Stimulated activated CD8-positive, alpha-beta memory T cell treated with anti-CD3 and anti-CD28 coated beads, Interleukin-7, amount 100 ng/mL, for 48 hours (primary cell): ENCODE measurements around the gene NAA50.

ENCODE experiments used
- DNase-seq, 2 donors: peaks; one replicate each; pipeline ENCODE4 v3.0.0-alpha.2; 2020; ENCODE audit warnings: low read depth in 1 of 2; ENCODE audit errors: extremely low read depth in 1 of 2

The NAA50 gene

DNA sequence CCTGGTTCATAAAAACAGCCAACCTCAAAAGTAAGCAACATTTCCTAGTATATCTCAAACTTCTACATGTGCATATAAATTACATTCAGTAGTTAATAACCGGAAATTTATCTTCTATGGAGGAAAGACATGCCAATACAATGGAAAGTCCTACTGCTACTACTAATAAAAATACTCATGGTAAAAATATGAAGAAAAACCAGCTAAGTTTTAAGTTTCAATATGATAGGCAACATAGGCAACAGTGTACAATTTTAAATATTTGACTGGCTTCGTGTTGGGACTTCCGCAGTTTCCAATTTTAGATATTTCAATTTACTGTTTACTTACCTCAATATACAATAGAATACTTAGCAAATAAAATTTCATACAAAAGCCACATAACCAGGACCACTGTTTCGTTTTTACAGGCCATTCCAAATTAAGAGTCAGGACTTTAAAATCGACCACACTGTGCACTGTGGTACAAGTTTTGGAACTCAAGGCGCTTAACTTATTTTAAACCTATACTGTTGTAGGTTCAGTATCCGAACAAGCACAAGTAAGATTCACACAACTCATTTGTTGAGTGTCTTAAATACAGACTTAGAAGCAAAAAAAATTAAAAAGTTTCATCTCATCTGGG is 2.9 kb downstream of the NAA50 start:
- DNase-seq, result no peak

DNA sequence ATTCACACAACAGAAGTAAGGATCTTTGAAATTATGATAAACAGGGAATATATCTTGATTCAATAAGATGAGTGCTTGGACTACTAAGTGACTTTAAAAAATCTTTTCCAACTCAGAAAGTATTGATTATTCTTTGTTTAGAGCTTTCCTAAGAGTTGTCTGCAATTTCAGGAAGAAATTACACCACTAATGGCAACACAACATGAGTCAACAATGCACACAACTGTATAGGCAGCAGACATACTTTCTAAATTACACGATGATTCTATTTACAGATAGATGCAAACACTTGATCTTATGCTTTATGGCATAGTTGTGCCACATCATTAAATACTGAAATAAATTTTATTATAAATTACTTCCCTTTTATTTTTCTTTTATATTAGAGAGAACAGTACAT is 4.4 kb downstream of the NAA50 start:
- no peak for DNase-seq

DNA sequence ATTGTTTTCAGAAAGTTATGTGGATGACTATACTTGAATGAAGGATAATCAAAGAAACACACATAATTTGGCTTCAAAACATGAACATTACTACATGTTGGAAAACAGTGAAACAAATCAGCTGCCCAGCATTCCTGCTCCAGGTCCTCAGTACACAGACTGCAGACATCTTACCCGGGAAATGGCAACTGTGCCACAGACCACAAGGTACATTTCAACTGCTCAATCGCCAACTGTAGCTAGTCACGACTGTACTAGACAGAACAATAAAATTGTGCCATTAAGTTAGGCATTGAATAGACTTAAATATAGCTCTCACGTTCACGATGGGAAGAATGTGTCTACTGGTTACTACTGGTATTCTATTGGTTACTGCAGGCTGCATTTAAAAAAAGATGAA is 5.0 kb downstream of the NAA50 start:
- no peak for DNase-seq

DNA sequence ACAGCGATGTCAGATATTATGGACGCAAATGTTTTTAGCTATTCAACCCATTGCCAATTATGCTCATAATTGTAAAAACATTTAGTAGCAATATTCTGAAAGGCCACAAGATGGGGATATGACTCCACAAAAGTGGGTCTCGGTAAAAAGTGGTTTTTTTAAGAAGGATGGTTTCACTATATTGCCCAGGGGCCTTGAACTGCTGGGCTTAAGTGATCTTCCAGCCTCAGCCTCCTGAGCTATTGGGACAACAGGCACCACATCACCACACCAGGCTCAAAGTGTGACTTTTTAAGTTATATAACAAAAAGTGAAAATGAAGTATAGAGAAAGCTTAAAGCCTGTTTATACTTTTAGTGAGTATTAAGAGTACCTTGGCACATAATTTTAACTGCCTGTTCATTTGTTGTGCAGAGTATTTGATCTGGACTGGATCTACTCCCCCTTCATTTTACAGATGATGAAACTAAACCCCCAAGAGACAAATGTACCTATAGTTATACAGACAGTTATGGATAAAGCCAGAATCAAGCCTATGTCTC is 9.4 kb downstream of the NAA50 start:
- no peak for DNase-seq

DNA sequence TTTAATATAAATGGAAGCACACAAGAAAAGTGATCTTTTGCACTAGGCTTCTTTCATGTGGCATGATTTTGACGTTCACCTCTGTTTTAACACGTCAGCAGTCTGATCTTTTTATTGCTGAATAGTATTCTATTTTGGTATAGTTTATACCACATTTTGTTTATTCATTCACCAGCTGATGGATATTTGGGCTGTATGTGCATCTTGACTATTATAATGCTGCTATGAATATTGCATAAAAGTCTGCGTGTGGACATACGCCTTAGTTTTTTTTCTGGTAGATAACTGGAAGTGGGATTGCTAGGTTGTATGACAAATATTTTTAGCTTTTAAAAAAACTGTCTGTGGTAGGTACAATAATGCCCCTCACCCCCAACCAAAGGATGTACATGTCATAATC is 14.4 kb downstream of the NAA50 start:
- DNase-seq, result no peak

DNA sequence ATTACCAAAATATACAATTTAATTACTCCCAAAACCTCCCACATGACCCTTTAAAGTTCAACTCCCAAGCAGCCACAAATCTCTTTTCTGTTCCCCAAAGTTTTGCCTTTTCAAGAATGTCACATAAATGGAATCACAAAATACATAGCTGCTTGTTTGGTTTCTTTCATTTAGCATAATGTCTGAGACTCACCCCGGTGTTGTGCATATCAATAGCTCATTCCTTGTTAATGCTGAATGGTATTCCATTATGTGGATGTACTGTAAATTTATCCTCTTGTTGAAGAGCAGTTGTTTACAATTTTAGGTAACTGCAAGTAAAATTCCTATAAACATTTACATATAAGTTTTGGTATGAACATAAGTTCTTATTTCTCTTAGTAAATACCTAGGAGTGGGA is 15.5 kb downstream of the NAA50 start:
- DNase-seq, result no peak

DNA sequence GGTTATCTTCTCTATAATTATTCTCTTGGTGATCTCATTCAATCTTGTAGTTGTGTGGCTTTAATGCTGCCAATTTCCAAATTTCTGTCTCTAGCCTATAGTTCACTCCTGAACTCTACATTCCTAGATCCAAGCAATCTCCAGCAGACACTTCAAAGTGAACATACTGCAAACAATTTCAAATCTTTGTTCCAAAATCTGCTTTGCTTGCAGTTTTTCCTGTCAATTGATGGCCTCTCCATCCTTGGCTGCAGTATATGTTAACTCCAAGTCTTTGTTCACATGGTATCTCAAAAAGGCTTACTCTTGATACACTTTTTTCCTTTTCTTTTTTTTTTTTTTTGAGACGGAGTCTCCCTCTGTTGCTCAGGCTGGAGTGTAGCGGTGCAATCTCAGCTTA is 17.4 kb downstream of the NAA50 start:
- DNase-seq, result no peak

DNA sequence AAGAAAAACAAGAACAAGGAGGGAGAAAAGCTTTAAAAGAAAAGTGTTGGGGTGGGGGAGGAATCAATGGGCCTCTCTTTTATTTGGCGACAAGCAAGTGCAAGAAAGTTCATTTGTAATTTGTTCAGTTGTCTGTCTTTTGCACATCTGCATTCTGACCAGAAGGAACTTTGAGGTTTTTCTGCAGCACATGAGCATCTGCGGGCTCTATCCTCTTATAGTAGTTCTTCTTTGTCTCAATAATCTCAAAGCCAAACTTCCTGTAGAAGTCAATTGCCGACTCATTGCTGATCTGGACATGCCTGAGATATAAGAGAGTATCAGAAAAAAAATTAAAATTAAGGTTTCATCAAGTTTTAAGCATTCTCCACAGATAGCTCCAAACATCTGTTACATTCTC is 24.4 kb downstream of the NAA50 start:
- no peak for DNase-seq

DNA sequence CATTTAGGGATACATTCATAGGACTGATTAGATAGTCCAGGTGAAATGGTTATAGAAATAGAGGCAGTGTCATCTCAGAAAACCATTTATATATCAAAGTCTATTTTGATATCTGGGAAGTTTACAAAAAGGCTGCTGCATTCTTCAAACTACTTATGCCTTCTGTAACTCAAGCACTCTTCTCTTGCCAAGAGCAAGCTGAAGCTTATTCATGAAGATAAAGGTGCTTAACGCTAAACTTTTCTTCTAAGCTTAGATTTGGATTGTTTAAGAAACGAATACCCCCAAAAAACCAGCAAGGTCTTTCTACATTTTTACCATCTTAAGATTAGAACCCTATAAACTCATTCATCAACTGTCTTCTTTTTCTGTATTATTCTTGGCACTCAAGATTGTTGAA is 26.3 kb downstream of the NAA50 start:
- DNase-seq, result no peak

DNA sequence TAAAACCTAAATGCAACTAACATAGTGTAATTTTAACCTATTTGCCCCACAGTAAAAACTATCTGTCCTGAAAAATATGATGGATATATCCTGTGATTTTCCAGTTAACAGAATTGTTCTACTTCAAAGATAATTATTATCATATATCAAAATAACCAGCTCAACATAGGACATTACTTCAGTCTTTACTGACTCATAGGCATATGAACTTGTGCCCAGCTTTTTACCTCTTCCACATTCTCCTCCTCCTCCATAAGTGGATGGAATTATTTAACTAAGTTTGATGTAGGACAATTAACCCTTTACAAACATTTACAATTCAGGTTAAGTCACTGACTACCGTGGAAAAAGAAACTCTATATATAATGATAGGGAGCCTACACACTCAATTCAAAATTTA is 26.8 kb downstream of the NAA50 start:
- no peak for DNase-seq

DNA sequence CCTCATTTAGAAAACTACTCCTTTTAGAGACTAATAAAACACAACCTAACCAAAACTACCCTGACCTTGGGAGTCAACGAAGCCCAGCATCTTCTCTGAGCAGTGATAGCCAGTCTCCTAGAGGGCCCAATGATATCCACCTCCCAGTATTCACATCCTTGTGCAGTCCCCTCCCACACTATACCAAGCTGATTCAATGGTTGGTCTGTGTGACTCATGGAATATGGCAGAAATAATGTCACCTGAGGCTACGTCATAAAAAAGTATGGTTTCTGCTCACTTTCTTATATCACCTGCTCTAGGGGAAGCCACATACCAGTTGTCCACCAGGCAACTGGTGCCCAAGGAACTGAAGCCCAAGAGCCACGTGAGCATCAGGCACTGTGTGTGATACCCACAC is 28.2 kb downstream of the NAA50 start:
- DNase-seq, result no peak

DNA sequence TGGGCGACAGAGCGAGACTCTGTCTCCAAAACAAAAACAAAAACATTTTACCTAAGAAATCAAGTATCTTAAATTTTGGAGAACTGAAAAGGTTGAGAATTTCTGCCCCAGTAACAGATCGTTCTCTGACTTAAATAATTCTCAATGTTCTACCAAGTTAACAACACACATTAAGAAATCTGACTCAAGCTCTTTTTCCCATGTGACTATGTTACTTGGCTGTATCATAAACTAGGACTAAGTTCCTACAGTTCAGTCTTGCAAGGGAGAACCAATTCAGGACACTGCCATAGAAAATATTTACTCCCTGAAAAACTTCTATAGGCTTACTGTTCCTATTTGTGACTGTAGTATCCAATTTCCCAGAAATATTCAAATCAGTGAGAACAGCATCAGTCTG is 28.7 kb downstream of the NAA50 start:
- no peak for DNase-seq

DNA sequence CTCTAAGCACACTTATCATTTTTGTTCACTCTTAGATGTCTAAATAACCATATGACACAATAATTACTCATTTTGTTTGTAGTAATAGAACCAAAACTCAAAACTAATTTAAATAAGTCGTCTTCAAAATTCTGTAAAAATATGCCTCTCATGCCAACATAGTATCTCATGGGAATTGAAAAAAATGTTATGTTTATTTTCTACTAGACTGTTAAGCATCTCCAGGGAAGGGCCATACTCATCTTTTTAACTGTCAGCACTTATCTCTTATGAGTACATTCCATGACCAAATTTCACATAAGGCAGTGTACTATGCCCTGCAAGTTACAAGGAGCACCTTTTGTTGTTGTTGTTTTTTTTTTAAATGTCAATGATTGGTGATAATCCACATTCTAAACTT is 31.3 kb downstream of the NAA50 start:
- DNase-seq, result no peak

DNA sequence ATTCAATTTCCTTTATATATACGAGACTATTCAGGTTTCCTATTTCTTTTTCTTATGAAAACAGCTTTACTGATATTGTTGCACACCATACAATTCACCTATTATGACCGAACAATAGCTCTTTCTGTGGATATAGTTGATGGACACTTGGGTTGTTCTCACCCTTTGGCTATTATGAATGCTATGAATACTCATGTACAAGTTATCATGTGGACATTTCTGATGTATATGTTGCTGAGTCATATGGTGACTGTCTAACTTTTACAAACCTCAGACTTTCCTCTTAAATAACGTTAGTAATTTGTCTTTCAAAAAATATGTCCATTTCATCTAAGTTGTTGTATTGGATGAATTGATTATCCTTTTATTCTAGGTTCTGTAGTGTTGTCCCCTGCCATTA is 33.9 kb downstream of the NAA50 start:
- no peak for DNase-seq

DNA sequence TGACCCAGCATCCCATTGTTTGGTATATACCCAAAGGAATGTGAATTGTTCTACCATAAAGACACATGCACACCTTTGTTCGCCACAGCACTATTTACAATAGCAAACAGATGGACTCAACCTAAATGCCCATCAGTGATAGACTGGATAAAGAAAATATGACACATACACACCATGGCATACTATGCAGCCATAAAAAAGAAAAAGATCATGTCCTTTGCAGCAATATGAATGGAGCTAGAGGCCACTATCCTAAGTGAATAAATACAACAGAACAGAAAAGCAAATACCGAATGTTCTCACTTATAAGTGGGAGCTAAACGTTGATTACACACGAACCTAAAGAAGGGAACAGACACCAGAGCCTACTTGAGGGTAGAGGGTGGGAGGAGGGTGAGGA is 38.2 kb downstream of the NAA50 start:
- no peak for DNase-seq

DNA sequence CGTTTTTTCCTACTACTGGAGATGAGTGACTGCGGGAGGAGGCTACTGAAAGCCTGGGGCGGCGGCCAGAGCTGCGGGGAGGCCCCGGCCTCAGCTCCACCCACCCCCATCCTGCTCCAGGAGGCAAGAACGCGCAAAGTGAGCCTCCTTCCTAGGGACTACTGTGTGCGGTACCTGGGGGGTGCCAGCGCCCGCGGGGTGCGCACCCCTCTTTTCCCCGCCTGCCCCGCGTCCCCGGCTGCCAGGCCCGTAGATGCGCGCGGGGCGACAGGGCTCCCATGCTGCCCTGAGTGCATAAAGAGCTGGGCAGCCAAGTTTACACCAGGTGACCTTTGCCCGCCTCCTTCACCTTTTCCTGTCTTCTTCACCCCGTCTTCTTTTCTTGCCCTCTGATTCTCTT is 47.1 kb downstream of the NAA50 start:
- no peak for DNase-seq

DNA sequence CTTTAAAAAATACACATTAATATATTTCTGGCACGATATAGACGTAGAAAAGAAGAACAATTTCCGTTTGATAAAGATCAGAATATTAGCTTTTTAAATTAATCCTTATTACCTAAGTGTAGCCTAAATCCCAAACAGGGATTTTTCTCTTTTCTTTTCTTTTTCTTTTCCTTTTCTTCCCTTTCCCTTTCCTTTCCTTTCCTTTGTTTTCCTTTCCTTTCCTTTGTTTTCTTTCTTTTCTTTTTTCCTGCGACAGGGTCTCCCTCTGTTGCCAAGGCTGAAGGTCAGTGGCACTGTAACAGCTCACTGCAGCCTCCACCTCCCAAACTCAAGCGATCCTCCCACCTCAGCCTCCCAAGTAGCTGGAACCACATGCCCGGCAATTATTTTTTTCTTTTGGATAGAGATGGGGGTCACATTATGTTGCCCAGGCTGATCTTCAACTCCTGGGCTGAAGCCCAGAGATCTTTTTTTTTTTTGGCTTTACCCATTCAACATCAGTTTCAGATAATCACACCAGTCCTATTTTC is 47.8 kb downstream of the NAA50 start:
- no peak for DNase-seq

DNA sequence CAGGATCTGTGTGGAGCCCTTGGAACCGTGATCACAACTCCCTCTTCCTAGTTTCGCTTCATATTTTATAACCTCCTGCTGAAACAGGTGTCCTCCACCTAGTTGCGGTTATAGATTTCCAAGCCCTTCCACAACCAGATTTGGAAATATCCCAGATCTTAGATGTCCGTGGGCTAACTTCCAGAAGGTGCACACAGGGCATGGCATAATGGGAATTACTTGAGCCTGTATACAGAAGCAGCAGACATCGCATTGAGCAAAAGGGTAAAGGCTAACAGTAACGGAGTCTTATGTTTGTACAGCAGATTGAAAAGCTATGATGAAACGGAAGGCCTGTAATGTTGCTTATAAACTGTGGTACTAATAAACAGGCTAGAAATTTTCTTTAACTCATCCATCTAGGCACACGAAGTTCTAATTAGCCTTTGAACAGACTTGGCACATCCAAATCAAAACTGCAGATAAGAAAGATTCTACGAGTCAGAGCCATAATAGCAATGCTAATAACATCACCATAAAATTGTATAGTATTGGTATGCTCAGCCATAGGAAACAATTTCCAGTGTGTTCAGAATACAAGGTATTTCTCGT is 48.5 kb downstream of the NAA50 start:
- no peak for DNase-seq

DNA sequence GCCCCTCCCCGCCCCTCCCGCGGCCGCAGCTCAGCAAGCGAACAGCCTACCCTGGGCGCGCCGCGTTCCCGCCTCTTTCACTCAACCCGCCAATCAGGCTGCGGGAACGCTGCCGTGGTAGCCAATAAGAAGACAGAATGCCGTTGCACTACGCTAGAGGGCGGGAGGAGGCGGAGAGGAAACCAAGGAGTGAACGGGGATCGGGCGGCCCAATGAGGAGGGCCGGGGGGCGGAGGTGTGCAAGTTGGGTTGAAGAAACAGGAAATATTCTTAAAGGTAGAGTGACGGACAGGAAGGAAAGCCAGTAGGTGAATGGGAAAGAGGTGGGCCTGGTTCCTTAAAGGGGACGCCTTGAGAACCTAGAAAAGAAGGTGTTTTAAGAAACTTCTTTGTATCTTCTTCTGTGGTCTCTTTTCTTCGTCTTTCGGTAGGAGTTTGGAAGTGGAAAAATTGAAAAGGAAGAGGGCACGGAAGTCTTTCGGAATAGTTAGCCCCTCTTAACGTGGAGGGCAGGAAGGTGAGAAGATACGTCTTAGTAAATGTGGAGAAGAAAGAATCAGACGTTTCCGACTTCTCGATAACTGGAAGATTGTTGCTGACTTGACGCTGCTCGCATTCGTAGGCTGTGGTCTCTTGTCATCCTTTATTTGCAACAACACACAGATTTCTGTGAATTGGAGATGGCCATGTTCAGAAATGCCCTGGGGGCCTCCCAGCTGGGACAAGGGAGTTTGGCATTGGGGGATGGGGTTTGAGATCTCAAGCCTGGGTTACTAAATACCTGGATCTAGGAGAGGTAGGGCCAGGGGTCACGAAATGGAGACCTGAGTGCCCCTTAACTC is 49.2 kb downstream of the NAA50 start:
- peak; percentile 95 to 98 for DNase-seq

DNA sequence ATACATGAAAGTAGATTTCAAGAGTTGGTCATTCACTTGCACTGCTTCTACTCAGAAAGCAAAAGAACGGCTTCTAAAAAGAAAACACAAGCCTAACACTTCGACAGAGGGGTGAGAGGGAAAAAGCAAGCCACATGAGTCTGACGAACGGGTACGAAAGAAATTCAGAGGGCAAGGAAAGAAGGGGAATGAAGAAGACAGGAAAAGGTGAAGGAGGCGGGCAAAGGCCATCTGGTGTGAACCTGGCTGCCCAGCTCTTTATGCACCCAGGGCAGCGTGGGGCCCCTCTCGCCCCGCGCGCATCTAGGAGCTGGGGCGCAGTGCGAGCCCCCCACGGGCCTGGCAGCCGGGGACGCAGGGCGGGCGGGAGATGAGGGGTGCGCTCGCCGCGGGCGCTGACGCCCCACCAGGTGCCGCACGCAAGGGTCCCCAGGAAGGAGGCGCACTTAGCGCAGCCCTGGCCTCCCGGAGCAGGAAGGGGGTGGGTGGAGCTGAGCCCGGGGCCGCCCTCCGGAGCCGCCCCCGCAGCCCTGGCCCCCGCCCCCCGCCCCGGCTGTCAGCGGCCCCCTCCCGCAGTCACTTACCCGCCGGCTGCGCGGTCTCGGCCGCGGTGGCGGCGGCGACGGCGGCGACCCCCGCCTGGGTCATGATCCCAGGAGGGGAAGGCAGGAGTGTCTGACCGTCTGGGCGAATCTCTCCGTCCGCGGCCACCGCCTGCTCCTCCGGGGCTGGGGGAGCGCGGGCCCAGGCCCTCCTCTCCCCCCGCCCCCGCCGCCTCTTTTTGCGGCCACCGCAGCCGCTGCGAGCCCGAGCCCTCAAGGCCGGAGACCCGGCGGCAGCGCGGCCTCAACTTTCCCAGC is 50.0 kb downstream of the NAA50 start, which contains the start of gene USF3:
TSS of gene USF3 (minus strand) at position 857 of the 860 bp plus-strand sequence. CDS start 21,764 bp downstream, outside the sequence.
- DNase-seq, result peak; percentile 66 to 72

DNA sequence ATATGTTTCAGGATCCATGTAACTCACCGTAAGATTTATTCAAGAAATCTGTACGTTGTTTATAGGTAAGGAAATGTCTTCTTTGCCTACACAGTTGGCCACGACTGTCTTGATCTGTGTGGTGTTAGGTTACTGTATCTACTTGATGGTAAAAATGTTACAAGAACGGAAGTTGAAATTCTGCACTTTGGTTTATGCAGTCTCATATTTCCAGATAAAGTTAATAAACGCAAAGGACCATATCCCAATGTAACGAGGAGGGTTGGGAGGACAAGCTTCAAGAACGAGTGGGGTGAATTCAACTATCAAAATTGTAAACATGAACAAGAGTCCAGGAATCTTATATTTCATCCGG is 50.6 kb downstream of the NAA50 start:
- no peak for DNase-seq
